H1 (cell line): ENCODE data around the gene PRDM1. TPM values are rescaled to one million over a fixed set of nuclear protein-coding genes. Genes with fewer than 3 reads are reported as not detected.
A peak's percentile ranks its signal among the peaks of the same experiment; 100 is the strongest.

Source experiments
- CTCF ChIA-PET: fragments of 300-600 bp; sonication (Branson Sonifier 250); formaldehyde crosslinking; loops from one replicate; lab custom pipeline; 2021; ENCODE audit not compliant: partially characterized antibody; lab: Charles Lee
- POLR2A ChIA-PET: fragments of 300-600 bp; sonication (Branson Sonifier 250); formaldehyde crosslinking; loops from one replicate; lab custom pipeline; 2021; ENCODE audit warnings: inconsistent platforms; ENCODE audit not compliant: partially characterized antibody; lab: Charles Lee
- DNase-seq, 2 experiments: peaks; one replicate each; pipeline versions ENCODE4 v3.0.0 to v3.0.0-alpha.2; 2010 to 2022; ENCODE audit warnings: low spot score in 2 of 2, low read depth in 1 of 2, mixed read lengths in 1 of 2
- FAIRE-seq: peaks from 2 replicates; lab custom pipeline; 2011; peaks lifted over from hg19 to GRCh38; lab: Jason Lieb, UNC
- H2AFZ ChIP-seq: 2 replicates; pipeline ENCODE4 v1.8.1; 2012; ENCODE audit warnings: low read length, inconsistent platforms
- H2AK5ac ChIP-seq: 2 replicates; pipeline ENCODE4 v1.6.1; 2013; ENCODE audit warnings: low read depth, low read length
- H2BK120ac ChIP-seq: replicated peaks from 2 replicates; pipeline ENCODE3; 2013; ENCODE audit warnings: low read depth, low read length, inconsistent platforms
- H2BK12ac ChIP-seq: 2 replicates; pipeline ENCODE4 v1.6.1; 2013; ENCODE audit warnings: low read depth, low read length
- H2BK15ac ChIP-seq: 2 replicates; pipeline ENCODE4 v1.6.1; 2013; ENCODE audit warnings: low read length
- H2BK20ac ChIP-seq: 2 replicates; pipeline ENCODE4 v1.6.1; 2013; ENCODE audit warnings: low read length
- H2BK5ac ChIP-seq: 2 replicates; pipeline ENCODE4 v1.6.1; 2013; ENCODE audit warnings: low read depth, low read length
- H3K14ac ChIP-seq: 2 replicates; pipeline ENCODE4 v1.6.1; 2013; ENCODE audit warnings: inconsistent platforms; ENCODE audit not compliant: insufficient read length
- H3K18ac ChIP-seq: 2 replicates; pipeline ENCODE4 v1.6.1; 2013; ENCODE audit warnings: low read length; ENCODE audit errors: extremely low read depth
- H3K23ac ChIP-seq: 2 replicates; pipeline ENCODE4 v1.6.1; 2013; ENCODE audit warnings: inconsistent platforms; ENCODE audit not compliant: insufficient read length
- H3K23me2 ChIP-seq: 2 replicates; pipeline ENCODE4 v1.6.1; 2013; ENCODE audit warnings: low read depth, low read length
- H3K27ac ChIP-seq: 2 replicates; pipeline ENCODE4 v1.6.1; 2011; ENCODE audit warnings: low read depth, low read length, inconsistent platforms
- H3K27me3 ChIP-seq, 4 experiments: replicated peaks in 1 of 4; 1 replicate in 1 of 4; 2 replicates in 3 of 4; pipeline versions ENCODE4 v1.6.1 to v1.8.1; 2011 to 2013; ENCODE audit warnings: low read length in 3 of 4, mild to moderate bottlenecking in 3 of 4, inconsistent platforms in 2 of 4, mixed read lengths in 2 of 4, moderate library complexity in 1 of 4; ENCODE audit not compliant: control insufficient read depth in 3 of 4, insufficient read depth in 3 of 4; ENCODE audit errors: extremely low read depth in 1 of 4
- H3K36me3 ChIP-seq, 4 experiments: 2 replicates each; pipeline versions ENCODE4 v1.6.1 to v1.8.1; 2011 to 2013; ENCODE audit warnings: mild to moderate bottlenecking in 4 of 4, low read length in 3 of 4, moderate library complexity in 2 of 4, control low read depth in 1 of 4, inconsistent platforms in 1 of 4; ENCODE audit not compliant: insufficient read depth in 4 of 4, control insufficient read depth in 2 of 4
- H3K4ac ChIP-seq: replicated peaks from 2 replicates; pipeline ENCODE3; 2013; ENCODE audit warnings: low read length, low read depth, mixed read lengths, inconsistent platforms; ENCODE audit not compliant: insufficient read length
- H3K4me1 ChIP-seq, 4 experiments: replicated peaks in 1 of 4; 1 replicate in 1 of 4; 2 replicates in 3 of 4; pipeline versions ENCODE4 v1.6.1 to v1.8.1; 2011 to 2013; ENCODE audit warnings: low read length in 3 of 4, inconsistent platforms in 2 of 4, mixed read lengths in 1 of 4; ENCODE audit not compliant: insufficient read depth in 4 of 4, control insufficient read depth in 3 of 4
- H3K4me2 ChIP-seq, 2 experiments: 2 replicates each; pipeline versions ENCODE4 v1.6.1 to v1.8.1; 2011 to 2013; ENCODE audit warnings: low read depth in 2 of 2, low read length in 2 of 2, control low read depth in 1 of 2, inconsistent platforms in 1 of 2, mild to moderate bottlenecking in 1 of 2; ENCODE audit not compliant: insufficient read depth in 1 of 2
- H3K4me3 ChIP-seq, 4 experiments: fragments of 200-600, 300-600 bp in 1 of 4; sonication (generic), shearing (Covaris generic), sonication (Bioruptor Twin) in 1 of 4; 2 replicates each; pipeline versions ENCODE4 v1.5.1 to v1.8.1; 2011 to 2016; ENCODE audit warnings: low read length in 4 of 4, low read depth in 3 of 4, control low read depth in 2 of 4, inconsistent platforms in 2 of 4, mild to moderate bottlenecking in 2 of 4, mixed read lengths in 1 of 4, moderate library complexity in 1 of 4; ENCODE audit not compliant: insufficient read depth in 2 of 4; ENCODE audit errors: extremely low read depth in 1 of 4
- H3K56ac ChIP-seq: replicated peaks from 2 replicates; pipeline ENCODE3; 2013; ENCODE audit warnings: low read depth, mild to moderate bottlenecking, mixed read lengths, low read length, inconsistent platforms; ENCODE audit not compliant: insufficient read length
- H3K79me1 ChIP-seq: 2 replicates; pipeline ENCODE4 v1.6.1; 2013; ENCODE audit warnings: low read depth, low read length, control low read depth
- H3K79me2 ChIP-seq, 2 experiments: 2 replicates each; pipeline versions ENCODE4 v1.6.1 to v1.8.1; 2012 to 2013; ENCODE audit warnings: low read length in 2 of 2, mild to moderate bottlenecking in 2 of 2, inconsistent platforms in 1 of 2; ENCODE audit not compliant: insufficient read depth in 2 of 2, control insufficient read depth in 1 of 2
- H3K9ac ChIP-seq, 4 experiments: replicated peaks in 1 of 4; 1 replicate in 1 of 4; 2 replicates in 3 of 4; pipeline versions ENCODE4 v1.6.1 to v1.8.1; 2011 to 2013; ENCODE audit warnings: low read depth in 3 of 4, low read length in 3 of 4, control low read depth in 2 of 4, mild to moderate bottlenecking in 2 of 4, moderate library complexity in 2 of 4, inconsistent platforms in 1 of 4; ENCODE audit errors: extremely low read depth in 1 of 4
- H3K9me3 ChIP-seq, 2 experiments: 2 replicates each; pipeline versions ENCODE4 v1.6.1 to v1.8.1; 2012 to 2013; ENCODE audit warnings: mild to moderate bottlenecking in 2 of 2, moderate library complexity in 2 of 2, control low read depth in 1 of 2, inconsistent platforms in 1 of 2, low read depth in 1 of 2, low read length in 1 of 2, mixed read lengths in 1 of 2; ENCODE audit not compliant: insufficient read depth in 2 of 2
- H4K20me1 ChIP-seq, 2 experiments: replicated peaks in 1 of 2; 2 replicates each; pipeline versions ENCODE3 to v1.8.1; 2011 to 2013; ENCODE audit warnings: inconsistent platforms in 2 of 2, low read length in 2 of 2, mild to moderate bottlenecking in 1 of 2; ENCODE audit not compliant: insufficient read depth in 2 of 2, control insufficient read depth in 1 of 2
- H4K5ac ChIP-seq: 2 replicates; pipeline ENCODE4 v1.6.1; 2013; ENCODE audit warnings: low read length, low read depth, mixed read lengths, inconsistent platforms; ENCODE audit not compliant: insufficient read length
- H4K8ac ChIP-seq: 2 replicates; pipeline ENCODE4 v1.8.0; 2013; ENCODE audit warnings: mild to moderate bottlenecking, moderate library complexity, low read length, inconsistent platforms; ENCODE audit not compliant: insufficient read depth; ENCODE audit errors: extremely low read depth
- H4K91ac ChIP-seq: replicated peaks from 2 replicates; pipeline ENCODE3; 2013; ENCODE audit warnings: low read length, mixed read lengths, inconsistent platforms; ENCODE audit not compliant: insufficient read length
- TCF12 ChIP-seq: IDR thresholded peaks from 2 replicates; pipeline ENCODE4 v1.6.1; 2011; ENCODE audit warnings: low read depth, mild to moderate bottlenecking, low read length
- WGBS, 2 experiments: shearing (Covaris generic) in 1 of 2; methylation state at CpG; one replicate each; pipeline versions ENCODE4 v1.1.6 to v1.1.7; 2013 to 2015; ENCODE audit warnings: low lambda C conversion rate in 2 of 2, mixed read lengths in 2 of 2, inconsistent platforms in 1 of 2, low coverage in 1 of 2, missing lambda C conversion rate in 1 of 2; ENCODE audit not compliant: insufficient replicate concordance in 2 of 2, insufficient coverage in 1 of 2, insufficient read length in 1 of 2; ENCODE audit errors: extremely low coverage in 1 of 2, missing lambda C conversion rate in 1 of 2; 5-methylcytosine and 5-hydroxymethylcytosine counted together
- polyA plus RNA-seq, 7 experiments: library from polyadenylated mRNA; depleted of rRNA in 3 of 7; stranded (reverse) in 5 of 7; unstranded in 2 of 7; fragments of >200 nt in 5 of 7; fragments of 200-250 nt in 2 of 7; gene quantifications; 1 replicate in 5 of 7; 2 replicates in 1 of 7; 4 replicates in 1 of 7; pipeline versions ENCODE4 v1.2.1 to v1.2.3, GENCODE V29; 2011 to 2013; ENCODE audit warnings: missing spikeins in 2 of 7, mixed read lengths in 2 of 7
- total RNA-seq: library from RNA; stranded (reverse); fragmentation: NEBNext Ultra II Directional; extraction: Animal tissue kit (Norgen Biotek cat#: 25700); gene quantifications from 2 replicates; pipeline ENCODE4 v1.2.1, GENCODE V29; 2021
- TF ChIP-seq, protein P1 (sequence below): IDR thresholded peaks from 2 replicates; pipeline ENCODE4 v1.6.1; 2012; ENCODE audit warnings: inconsistent platforms

The PRDM1 gene
- total and polyA plus RNA-seq, 2 of the 8 experiments (the other 6 are each of a cell fraction or from before 2014, with no cell fraction given): 0.21 to 0.74 TPM

DNA sequence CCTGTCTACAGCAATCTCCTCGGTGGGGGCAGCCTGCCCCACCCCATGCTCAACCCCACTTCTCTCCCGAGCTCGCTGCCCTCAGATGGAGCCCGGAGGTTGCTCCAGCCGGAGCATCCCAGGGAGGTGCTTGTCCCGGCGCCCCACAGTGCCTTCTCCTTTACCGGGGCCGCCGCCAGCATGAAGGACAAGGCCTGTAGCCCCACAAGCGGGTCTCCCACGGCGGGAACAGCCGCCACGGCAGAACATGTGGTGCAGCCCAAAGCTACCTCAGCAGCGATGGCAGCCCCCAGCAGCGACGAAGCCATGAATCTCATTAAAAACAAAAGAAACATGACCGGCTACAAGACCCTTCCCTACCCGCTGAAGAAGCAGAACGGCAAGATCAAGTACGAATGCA, 19.4 kb downstream of the PRDM1 start:
- H3K79me1 ChIP-seq: no peaks in the 10 kb centered on the region
- H4K91ac ChIP-seq: no peak overlapping the region
- no peak overlapping the region for H3K14ac ChIP-seq
- no peak overlapping the region for H2BK12ac ChIP-seq
- H3K27me3 ChIP-seq: no peaks in the 10 kb centered on the region; a peak in 1 of 7 replicates
- H2BK120ac ChIP-seq: no peak overlapping the region
- H3K9me3 ChIP-seq: no peaks in the 10 kb centered on the region
- WGBS, 2 experiments: 94% methylated on average over 22 of the region's 22 CpGs; no CpG with 5 or more reads in 1 of the 2 experiments
- no peaks in the 10 kb centered on the region for H4K20me1 ChIP-seq
- no peaks in the 10 kb centered on the region for H3K79me2 ChIP-seq
- H3K18ac ChIP-seq: no peak overlapping the region
- no peaks in the 10 kb centered on the region for H3K4me1 ChIP-seq
- no peak overlapping the region for H3K4me3 ChIP-seq
- no peak overlapping the region for H2BK20ac ChIP-seq
- no peak overlapping the region for H3K23ac ChIP-seq
- TF ChIP-seq TCF12: no peak
- TF ChIP-seq, protein P1, sequence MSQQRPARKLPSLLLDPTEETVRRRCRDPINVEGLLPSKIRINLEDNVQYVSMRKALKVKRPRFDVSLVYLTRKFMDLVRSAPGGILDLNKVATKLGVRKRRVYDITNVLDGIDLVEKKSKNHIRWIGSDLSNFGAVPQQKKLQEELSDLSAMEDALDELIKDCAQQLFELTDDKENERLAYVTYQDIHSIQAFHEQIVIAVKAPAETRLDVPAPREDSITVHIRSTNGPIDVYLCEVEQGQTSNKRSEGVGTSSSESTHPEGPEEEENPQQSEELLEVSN: peak; percentile 60
- no peaks in the 10 kb centered on the region for H3K36me3 ChIP-seq
- no peak overlapping the region for H4K8ac ChIP-seq
- ChIA-PET CTCF (interaction anchor here (0.9 to 1.6 kb wide), 5 partner anchors 15 to 118 kb away, joined by 3 to 6 read pairs (median 3); no protein-coding TSS in a partner anchor), POLR2A (no interaction called here)
- DNase-seq (no peak), FAIRE-seq (no peak)
- H3K56ac ChIP-seq: no peak overlapping the region
- no peak overlapping the region for H2BK15ac ChIP-seq
- H3K23me2 ChIP-seq: no peaks in the 10 kb centered on the region
- H3K4me2 ChIP-seq: no peak overlapping the region
- H4K5ac ChIP-seq: no peak overlapping the region
- no peak overlapping the region for H3K9ac ChIP-seq
- H3K27ac ChIP-seq: no peak overlapping the region
- H2AK5ac ChIP-seq: no peak overlapping the region
- no peak overlapping the region for H3K4ac ChIP-seq
- no peak overlapping the region for H2BK5ac ChIP-seq
- no peak overlapping the region for H2AFZ ChIP-seq
